Cardiac septum (tissue), 1 donor: ENCODE data around the gene RIOX2. TPM values are rescaled to one million over a fixed set of nuclear protein-coding genes. Genes with fewer than 3 reads are reported as not detected.

ENCODE experiments used
- DNase-seq: peaks from one replicate; pipeline ENCODE4 v3.0.0-alpha.2; 2020; ENCODE audit warnings: low spot score
- intact Hi-C: fragments of 100-400 bp; cut with DNase I; formaldehyde crosslinking; loops from one replicate; pipeline ENCODE4 v1.14.0; 2022
- total RNA-seq: library from RNA; stranded (reverse); fragmentation: NEBNext Ultra II Directional; extraction: Animal tissue kit (Norgen Biotek cat#: 25700); gene quantifications from one replicate; pipeline ENCODE4 v1.2.1, GENCODE V29; 2021
- donor health status: DM: no; HTN: no; CAD: no.

The RIOX2 gene
- total RNA-seq, 1 donor from 2014 or later, result 14.2 TPM

GRCh38 chr3:97958796-97959195 is 13.4 kb downstream of the RIOX2 start:
- intact Hi-C loops, result no loop called here
- DNase-seq, result no peak

DNA sequence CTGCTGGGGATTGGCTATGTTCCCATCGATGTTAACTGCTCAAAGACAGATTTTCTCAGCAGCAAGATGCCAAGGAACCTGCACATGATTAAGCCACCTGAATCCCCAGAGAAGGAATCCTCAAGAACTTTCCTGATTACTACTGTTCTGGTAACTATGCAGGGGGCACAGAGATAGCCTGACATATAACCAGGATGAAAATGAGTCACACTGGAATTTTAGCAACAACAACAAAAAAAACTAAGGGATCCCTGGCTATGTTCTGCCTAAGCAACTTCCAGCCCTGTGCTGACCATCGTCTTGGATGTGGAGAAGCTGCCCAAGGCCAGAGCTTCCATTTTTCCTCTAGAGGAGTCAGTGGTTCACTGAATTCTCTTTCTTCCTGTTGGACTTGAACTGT is 13.8 kb downstream of the RIOX2 start:
- no peak for DNase-seq
- intact Hi-C loops, result no loop called here

DNA sequence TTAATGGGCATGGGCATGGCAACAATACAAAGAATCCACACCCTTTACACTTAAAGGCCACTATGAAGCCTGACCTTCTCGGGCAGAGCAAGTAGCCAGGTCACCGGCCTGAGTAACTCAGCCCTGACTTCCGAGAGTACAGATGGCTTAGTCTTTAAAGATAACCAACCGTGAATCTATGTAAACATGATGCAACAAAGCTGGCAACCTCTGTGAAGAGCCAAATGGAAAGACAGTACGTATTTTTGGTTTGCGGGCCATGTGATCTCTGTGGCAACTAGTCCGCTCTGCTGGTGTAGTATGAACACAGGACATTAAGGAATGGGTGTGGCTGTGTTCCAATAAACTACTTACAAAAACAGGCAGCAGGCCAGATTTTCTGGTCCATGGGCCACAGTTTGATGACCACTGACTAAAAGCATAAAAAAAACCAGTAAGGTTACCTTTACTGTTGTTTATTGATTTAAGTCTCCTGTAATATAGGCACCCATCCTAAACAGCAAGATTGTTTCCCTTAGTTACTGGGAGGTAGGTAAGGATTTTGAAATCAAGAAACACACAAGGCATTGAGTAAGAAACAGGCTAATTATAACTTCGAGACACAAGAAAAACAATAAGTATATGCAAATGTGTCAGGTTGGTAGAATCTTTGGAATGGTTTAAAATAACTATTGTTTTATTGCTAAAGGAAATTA is 14.5 kb downstream of the RIOX2 start:
- no peak for DNase-seq
- intact Hi-C loops, result no loop called here

DNA sequence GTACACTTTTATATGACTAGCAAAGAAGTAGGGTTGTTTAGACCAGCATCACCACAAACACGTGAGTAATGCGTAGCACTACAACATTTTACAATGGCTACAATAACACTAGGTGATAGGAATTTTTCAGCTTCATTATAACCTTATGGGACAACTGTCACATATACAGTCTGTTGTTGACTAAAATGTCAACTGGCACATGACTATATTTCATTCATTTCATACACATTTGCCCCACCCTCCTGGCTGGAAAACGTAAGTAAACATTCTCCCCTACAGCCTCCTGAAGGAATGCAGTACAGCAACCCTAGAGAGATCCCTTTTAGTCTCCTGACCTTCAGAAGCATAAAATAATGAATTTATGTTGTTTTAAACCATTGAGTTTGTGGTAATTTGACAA is 16.2 kb downstream of the RIOX2 start:
- intact Hi-C loops, result no loop called here
- DNase-seq, result no peak

DNA sequence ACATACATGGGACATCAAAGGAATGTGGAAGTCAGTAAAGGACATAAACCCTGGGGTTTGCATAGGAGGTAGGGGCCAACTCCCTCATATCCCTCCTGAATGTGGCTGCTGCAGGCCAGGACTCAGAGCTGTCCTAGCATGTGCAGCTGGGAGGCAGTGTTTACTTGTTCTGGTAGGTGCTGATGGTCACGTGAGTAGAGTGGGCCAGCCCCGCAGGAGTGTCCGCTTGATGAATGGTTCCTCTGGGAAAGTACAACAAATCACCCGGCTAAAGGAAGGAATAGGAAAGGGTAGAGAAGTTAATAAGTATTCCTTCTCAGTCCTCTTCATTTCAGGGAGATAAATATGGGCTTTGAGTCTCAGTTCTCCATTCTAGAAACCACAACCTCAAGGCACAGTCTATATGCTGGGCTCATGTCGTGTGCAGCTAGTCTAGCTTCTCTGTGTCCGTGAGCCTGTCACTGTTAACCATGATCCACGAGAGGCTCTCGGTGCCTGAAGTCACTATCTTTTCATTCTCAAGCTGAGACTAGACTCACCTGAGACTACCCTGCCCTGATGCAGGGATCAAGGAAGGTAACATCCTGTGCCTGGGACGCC is 17.9 kb downstream of the RIOX2 start:
- intact Hi-C loops, result no loop called here
- DNase-seq, result no peak

- DNase-seq, result no peak
- intact Hi-C loops, result no loop called here
Observed at GRCh38 chr3:97952872-97953271, 19.4 kb downstream of the RIOX2 start.

DNA sequence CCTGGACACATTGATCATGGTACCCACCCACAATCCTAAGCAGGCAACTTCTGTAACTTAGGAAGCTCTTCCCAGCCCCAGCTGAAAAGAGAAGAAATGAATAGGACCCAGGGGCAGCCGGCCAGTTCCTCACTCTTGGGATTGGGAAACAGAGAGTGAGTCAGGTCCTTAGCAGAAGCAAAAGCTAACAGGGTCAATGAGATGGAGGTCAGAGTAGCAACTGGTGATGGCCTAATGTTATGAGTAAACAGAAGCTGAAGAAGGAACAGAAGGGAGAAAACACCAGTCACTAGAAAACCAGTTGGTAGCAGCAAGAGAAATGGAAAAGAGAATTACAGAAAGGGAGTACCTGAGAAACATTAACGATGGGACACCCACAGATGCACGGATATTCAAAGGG is 20.0 kb downstream of the RIOX2 start:
- no peak for DNase-seq
- intact Hi-C loops, result no loop called here

DNA sequence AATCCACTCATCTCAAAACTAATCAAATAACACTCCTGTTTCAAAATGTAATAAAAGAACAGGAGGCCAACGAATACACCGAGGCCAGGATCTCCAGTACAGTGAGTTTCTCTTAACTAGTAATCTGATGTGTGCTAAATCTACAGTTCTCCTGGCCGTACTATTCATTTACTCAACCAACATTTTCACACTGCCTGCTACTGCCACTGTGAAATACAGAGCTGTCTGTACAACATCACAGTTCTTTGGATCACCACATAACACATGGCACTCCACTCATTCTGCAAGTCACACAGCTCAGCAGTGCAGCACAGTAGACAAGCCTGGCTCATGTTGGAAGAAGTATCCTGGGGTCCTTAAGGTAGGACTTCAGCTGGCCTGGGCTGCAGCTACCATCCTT is 21.9 kb downstream of the RIOX2 start:
- DNase-seq, result no peak
- intact Hi-C loops, result no loop called here

DNA sequence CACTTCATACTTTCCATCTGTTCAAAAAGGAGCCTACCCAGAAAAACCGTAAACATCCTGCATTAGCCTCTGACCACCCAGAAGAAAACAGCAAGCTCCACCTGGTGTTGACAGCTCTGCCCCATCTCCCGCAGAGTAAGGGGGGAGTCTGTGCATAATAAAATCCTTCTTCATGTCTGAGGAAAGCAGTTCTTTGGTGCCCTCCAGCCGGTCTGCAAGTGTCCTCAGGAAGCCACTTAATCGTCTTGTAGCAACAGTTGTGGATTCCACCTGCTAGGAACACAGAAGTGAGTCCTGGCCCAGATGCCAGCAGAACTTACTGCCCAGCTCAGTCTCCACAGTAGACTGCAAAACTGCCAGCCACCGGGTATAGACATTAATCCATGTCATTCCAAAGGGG is 22.5 kb downstream of the RIOX2 start:
- DNase-seq, result no peak
- intact Hi-C loops, result no loop called here

DNA sequence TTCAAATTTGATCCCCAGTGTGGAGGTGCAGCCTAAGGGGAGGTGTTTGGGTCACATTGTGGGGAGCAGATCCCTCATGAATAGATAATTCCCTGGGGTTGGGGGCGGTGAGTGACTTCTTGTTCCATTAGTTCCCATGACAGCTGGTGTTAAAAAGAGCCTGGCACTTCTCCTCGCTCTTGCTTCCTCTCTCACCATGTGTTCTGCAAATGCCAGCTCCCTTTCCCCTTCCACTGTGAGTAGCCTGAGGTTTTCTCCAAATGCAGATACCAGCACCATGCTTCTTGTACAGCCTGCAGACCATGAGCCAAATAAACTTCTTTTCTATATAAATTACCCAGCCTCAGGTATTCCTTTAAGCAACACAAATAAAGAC is 23.1 kb downstream of the RIOX2 start:
- intact Hi-C loops, result no loop called here
- DNase-seq, result no peak

GRCh38 chr3:97948351-97949109 is 23.7 kb downstream of the RIOX2 start:
- intact Hi-C loops, result no loop called here
- DNase-seq, result no peak

DNA sequence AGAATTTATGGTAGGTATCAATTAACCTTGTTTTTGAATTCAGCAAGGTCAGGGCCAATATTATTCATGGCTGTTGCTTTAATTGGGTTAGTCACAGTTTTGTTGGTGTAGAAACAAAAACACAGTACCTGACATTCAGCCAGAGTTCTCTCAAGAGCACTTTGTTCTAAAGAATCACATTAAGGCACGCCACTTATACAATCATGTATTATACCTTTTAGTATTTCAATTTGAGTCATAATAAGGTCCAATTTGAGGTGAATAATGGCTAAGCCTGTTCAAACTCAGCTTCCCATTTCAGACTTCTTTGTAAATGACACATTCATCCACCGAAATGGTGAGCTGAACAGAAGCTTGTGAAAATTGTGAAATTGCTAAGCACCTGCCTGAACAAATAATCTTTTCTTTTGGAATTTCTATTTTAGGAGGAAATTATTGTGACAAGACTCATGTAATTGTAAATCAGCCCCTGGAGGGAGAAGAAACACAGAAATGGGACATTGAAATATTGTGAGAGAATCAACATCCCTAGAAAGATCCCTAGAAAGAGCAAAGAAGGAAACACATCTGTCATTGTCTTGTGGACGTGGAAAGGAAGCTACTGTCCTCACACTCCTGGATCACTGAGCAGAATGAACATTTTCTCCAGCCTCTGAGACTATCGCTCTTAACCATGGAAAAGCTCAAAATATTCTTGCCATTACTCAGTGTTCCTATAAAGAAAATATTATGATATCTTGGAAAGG is 29.3 kb downstream of the RIOX2 start:
- intact Hi-C loops, result no loop called here
- DNase-seq, result no peak

- intact Hi-C loops, result no loop called here
Observed at GRCh38 chr3:97940034-97940433, 32.2 kb downstream of the RIOX2 start.

DNA sequence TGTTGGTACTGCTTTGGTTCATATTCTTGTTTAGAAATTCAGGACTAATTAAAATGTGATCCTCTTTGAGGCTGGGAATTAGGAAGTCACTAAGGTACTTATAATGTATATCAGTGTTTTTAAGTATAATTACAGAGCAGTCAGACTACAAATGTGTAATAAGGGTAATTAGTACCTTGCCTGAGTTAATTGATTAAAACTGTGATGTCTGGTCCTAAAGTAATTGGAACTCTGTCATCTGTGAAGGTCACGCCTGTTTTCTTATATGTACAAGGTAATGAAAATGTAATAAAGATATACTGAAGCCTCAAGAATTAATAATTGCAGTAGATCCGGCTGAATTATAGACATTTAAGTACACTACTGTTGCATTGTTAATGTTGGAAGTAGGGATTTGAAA is 32.8 kb downstream of the RIOX2 start:
- intact Hi-C loops, result no loop called here

More at GRCh38 chr3:97940034-97940433, 32.2 kb downstream of the RIOX2 start:
- DNase-seq, result no peak

GRCh38 chr3:97938444-97938843 is 33.8 kb downstream of the RIOX2 start:
- DNase-seq, result no peak
- intact Hi-C loops, result no loop called here

More for the DNA sequence above, 32.8 kb downstream of the RIOX2 start:
- DNase-seq, result no peak

DNA sequence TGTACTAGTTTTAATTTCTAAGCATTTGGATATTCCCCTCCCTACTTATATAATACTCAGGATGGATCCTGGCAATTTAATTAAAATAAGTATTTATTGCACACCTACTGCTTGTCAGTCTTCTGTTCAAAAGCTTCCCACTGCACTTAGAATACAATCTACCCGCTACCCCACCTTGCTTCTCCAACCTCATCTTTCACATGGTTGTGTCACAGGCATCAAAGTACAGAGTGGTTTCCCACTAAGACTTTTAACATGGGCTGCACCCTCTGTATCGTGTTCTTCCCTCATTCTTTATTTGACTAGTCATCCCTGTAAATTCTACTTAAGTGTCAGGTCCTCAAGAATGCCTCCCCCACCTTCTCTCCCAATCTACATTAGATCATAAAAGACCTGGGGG is 35.0 kb downstream of the RIOX2 start:
- intact Hi-C loops, result no loop called here
- DNase-seq, result no peak

GRCh38 chr3:97935842-97936241 is 36.4 kb downstream of the RIOX2 start:
- DNase-seq, result no peak
- intact Hi-C loops, result no loop called here

DNA sequence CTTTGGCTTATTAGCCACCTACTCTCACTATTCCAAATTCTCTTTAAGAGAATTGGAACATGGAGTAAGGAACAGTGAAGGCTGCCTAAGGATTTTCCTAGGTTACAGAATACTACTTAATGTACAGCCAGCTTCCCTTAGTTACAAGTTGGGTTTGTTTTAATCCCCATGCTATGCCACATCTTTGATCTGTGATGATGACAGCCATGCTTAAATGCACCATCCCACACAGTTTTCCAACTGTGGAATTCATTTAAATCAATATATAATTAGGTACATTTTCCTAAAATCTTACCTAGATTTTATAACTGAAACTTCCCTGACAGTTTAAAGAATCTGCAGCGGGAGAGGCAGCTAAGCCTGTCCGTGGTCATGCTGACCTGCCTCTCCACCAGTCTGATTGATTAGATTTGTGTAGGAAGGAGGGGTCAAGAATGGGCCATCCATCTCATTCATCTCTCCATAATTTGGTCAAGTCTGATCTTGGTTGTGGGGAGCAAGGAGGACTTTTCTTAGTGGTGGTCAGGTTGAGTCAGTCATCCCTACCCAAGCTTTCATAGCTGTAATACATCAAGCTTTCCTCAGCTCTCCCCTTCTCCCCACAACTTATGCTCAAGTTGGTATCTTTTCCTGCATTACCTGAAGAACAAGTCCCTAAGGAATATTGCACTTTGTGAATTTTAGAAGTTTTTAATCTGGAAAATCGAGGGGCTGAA is 37.1 kb downstream of the RIOX2 start:
- intact Hi-C loops, result no loop called here
- no peak for DNase-seq

DNA sequence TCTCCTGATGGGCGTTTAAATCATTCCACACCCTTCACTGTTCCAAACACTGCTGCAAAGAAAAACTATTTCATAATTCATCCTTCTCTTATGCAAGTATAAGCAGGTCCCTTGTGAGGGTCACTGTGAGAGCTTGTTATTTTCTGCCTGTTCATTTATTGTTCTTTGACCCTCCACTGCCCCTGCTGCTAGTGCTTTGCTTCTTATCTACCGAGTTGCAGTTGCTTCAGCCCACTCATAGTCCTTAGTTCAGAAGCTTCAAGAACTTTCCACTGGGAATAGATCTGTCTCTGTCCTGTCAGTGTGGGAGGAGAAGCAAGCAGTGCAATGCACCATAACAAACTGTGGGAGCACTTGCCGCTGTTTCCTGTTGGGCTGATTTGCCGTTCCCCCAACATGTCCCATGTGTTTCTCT is 39.8 kb downstream of the RIOX2 start:
- DNase-seq, result no peak
- intact Hi-C loops, result no loop called here

- no peak for DNase-seq
- intact Hi-C loops, result no loop called here
Observed at GRCh38 chr3:97931218-97931617, 41.0 kb downstream of the RIOX2 start.
